Measurements from ENCODE around the gene DBP.

- no peak for TF ChIP-seq CTCF (conservative IDR thresholded peaks at IDR 0.05; ENCODE audit: low read depth in 2 of 2)
- no peak for TF ChIP-seq POLR2AphosphoS5 (IDR thresholded peaks at IDR 0.05; ENCODE audit: low read depth)
- TF ChIP-seq REST (IDR thresholded peaks at IDR 0.05; ENCODE audit: unreplicated experiment): no peak
- no peak for TF ChIP-seq EZH2 (IDR thresholded peaks at IDR 0.05; ENCODE audit: low read depth, unreplicated experiment)
- no peak for TF ChIP-seq JUNB (IDR thresholded peaks at IDR 0.05; ENCODE audit: unreplicated experiment)
- no peak for TF ChIP-seq ZNF331 (CRISPR knock-in tag; IDR thresholded peaks at IDR 0.05; ENCODE audit: low read depth)
- TF ChIP-seq EZH2phosphoT487 (IDR thresholded peaks at IDR 0.05; ENCODE audit: unreplicated experiment): no peak
- no peak for TF ChIP-seq ETS1 (IDR thresholded peaks at IDR 0.05)
- no peak for TF ChIP-seq CREB1 (CRISPR knock-in tag; IDR thresholded peaks at IDR 0.05; ENCODE audit: low read depth)
- no peak for TF ChIP-seq STAT1 (IDR thresholded peaks at IDR 0.05; ENCODE audit: unreplicated experiment)
- no peak for TF ChIP-seq ZNF114 (CRISPR knock-in tag; IDR thresholded peaks at IDR 0.05)
- TF ChIP-seq NANOG (IDR thresholded peaks at IDR 0.05; ENCODE audit: borderline replicate concordance): no peak
- no peak for TF ChIP-seq ZNF462 (CRISPR knock-in tag; IDR thresholded peaks at IDR 0.05)
These were observed 36.4 kb upstream of the DBP start for GRCh38 chr19:48673436-48674100.

Measured in GM23338 (cell line).